ENCODE data around the gene C1QTNF9. TPM values are rescaled to one million over a fixed set of nuclear protein-coding genes. Genes with fewer than 3 reads are reported as not detected.

The C1QTNF9 gene
- total and polyA plus RNA-seq, 2 donors (not counting 3 experiments of a cell fraction or from before 2014, with no cell fraction given), result not detected

DNA sequence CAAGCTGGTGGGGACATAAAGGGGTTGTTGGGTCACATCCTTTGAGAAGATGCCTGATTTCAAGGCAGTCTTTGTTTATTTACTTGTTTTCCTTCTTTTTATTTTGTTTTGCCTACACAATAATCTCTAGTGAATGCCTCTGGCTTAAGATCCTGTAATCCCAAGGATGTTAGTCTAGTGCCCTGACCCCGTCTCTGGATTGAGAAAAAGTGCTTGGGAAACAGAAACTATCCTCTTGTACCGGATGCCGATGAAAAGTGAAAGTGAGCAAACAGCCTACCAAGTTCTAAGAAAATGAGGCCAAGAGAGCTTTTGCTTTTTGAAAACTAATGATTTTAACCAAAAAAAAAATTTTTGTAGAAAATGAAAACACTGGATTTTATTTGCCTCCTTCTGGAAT lies 42.1 kb upstream of the C1QTNF9 start:
- POLR2A ChIA-PET, result no interaction called here
- no peak overlapping the region for H3K4me2 ChIP-seq (ENCODE audit: insufficient read depth, low read length)
- H2AFZ ChIP-seq (ENCODE audit: low read depth, low read length), result no peak overlapping the region
- H3K4me3 ChIP-seq (replicated peaks in 1 of 3; ENCODE audit: insufficient read depth in 1 of 3, low read depth in 1 of 3, low read length in 3 of 3), result no peak overlapping the region
- H3K9me3 ChIP-seq (replicated peaks; ENCODE audit: control insufficient read depth, insufficient read depth, low read length), result no peaks in the 10 kb centered on the region
- intact Hi-C loops (cut with micrococcal nuclease), result no loop called here
- FAIRE-seq, result no peak
- TF ChIP-seq, protein P1, sequence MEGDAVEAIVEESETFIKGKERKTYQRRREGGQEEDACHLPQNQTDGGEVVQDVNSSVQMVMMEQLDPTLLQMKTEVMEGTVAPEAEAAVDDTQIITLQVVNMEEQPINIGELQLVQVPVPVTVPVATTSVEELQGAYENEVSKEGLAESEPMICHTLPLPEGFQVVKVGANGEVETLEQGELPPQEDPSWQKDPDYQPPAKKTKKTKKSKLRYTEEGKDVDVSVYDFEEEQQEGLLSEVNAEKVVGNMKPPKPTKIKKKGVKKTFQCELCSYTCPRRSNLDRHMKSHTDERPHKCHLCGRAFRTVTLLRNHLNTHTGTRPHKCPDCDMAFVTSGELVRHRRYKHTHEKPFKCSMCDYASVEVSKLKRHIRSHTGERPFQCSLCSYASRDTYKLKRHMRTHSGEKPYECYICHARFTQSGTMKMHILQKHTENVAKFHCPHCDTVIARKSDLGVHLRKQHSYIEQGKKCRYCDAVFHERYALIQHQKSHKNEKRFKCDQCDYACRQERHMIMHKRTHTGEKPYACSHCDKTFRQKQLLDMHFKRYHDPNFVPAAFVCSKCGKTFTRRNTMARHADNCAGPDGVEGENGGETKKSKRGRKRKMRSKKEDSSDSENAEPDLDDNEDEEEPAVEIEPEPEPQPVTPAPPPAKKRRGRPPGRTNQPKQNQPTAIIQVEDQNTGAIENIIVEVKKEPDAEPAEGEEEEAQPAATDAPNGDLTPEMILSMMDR (IDR thresholded peaks at IDR 0.05; ENCODE audit: extremely low read depth in 1 of 2, insufficient read depth in 1 of 2, low read depth in 1 of 2, low read length in 2 of 2), result no peak
- no peak for TF ChIP-seq MYC (IDR thresholded peaks at IDR 0.05; ENCODE audit: low read depth, low read length)
- TF ChIP-seq, protein P2, sequence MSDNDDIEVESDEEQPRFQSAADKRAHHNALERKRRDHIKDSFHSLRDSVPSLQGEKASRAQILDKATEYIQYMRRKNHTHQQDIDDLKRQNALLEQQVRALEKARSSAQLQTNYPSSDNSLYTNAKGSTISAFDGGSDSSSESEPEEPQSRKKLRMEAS (IDR thresholded peaks at IDR 0.05; ENCODE audit: insufficient read depth, insufficient read length), result no peak
- TF ChIP-seq GATA2 (IDR thresholded peaks at IDR 0.05; ENCODE audit: insufficient read depth, insufficient read length, low read depth, low read length), result no peak
- no peak for TF ChIP-seq POLR2A (IDR thresholded peaks at IDR 0.05; ENCODE audit: low read depth, low read length)
- TF ChIP-seq EZH2 (IDR thresholded peaks at IDR 0.05; ENCODE audit: borderline replicate concordance, low read depth, low read length, severe bottlenecking), result no peak
- no TSS peak for BruUV-seq (replicated peaks)
- no peak overlapping the region for H3K27ac ChIP-seq (ENCODE audit: insufficient read depth, low read depth, low read length)
- CTCF ChIA-PET, result no interaction called here
- no peaks in the 10 kb centered on the region for H3K79me2 ChIP-seq (ENCODE audit: control insufficient read depth, insufficient read depth, low read length)
- no peaks in the 10 kb centered on the region for H3K27me3 ChIP-seq (ENCODE audit: control insufficient read depth in 2 of 2, insufficient read depth in 2 of 2, low read length in 2 of 2)
- H3K36me3 ChIP-seq (ENCODE audit: control insufficient read depth in 2 of 2, extremely low read depth in 1 of 2, insufficient read depth in 2 of 2, low read length in 2 of 2), result no peaks in the 10 kb centered on the region
- peaks cover 21% of the 10 kb centered on the region for H3K4me1 ChIP-seq (ENCODE audit: control insufficient read depth, extremely low read depth, insufficient read depth, low read length)
- no peak for DNase-seq (ENCODE audit: low read depth, low spot score)
- H4K20me1 ChIP-seq (replicated peaks; ENCODE audit: control insufficient read depth, extremely low read depth, insufficient read depth, low read length), result no peaks in the 10 kb centered on the region
- no peak overlapping the region for H3K9ac ChIP-seq (replicated peaks; ENCODE audit: extremely low read depth, insufficient read depth, low read length)
- H3K9me1 ChIP-seq (replicated peaks; ENCODE audit: control insufficient read depth, extremely low read depth, insufficient read depth, low read length), result no peaks in the 10 kb centered on the region
- dilution Hi-C loops (cut with MboI; ENCODE audit: extremely low pct_ligation_motif_present, low sequenced_read_pairs), result no loop called here

DNA sequence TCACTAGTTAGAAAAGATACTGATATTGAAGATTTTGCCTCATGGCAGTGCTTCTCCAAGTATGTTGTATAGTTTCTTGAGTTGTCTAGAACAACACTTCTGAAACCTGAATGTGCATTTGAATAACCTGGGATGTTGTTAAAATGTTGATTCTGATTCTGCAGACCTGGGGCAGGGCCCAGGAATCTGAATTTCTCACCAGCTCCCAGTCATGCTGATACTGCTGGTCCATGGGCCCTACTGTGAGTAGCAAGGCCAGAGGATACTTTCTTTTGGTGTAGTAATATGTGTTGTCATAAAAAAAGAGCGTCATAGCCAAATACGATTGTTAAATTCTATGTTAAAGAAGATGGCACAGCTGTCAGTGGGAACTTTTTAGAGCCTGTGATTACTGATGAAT lies 41.6 kb upstream of the C1QTNF9 start:
- TF ChIP-seq, protein P1 (IDR thresholded peaks at IDR 0.05; ENCODE audit: extremely low read depth in 1 of 2, insufficient read depth in 1 of 2, low read depth in 1 of 2, low read length in 2 of 2), result no peak
- TF ChIP-seq POLR2AphosphoS5 (IDR thresholded peaks at IDR 0.05; ENCODE audit: insufficient read depth, low read depth, low read length) (no peak), MYC (IDR thresholded peaks at IDR 0.05; ENCODE audit: low read depth, low read length) (no peak), GATA2 (IDR thresholded peaks at IDR 0.05; ENCODE audit: insufficient read depth, insufficient read length, low read depth, low read length) (no peak), FOS (IDR thresholded peaks at IDR 0.05; ENCODE audit: borderline replicate concordance, insufficient read depth, low read length) (no peak), POLR2A (IDR thresholded peaks at IDR 0.05; ENCODE audit: low read depth, low read length) (no peak), JUN (IDR thresholded peaks at IDR 0.05; ENCODE audit: borderline replicate concordance, insufficient read depth, insufficient read length, low read depth) (no peak), EZH2 (IDR thresholded peaks at IDR 0.05; ENCODE audit: borderline replicate concordance, low read depth, low read length, severe bottlenecking) (no peak)
- TF ChIP-seq, protein P2 (IDR thresholded peaks at IDR 0.05; ENCODE audit: insufficient read depth, insufficient read length), result no peak
- no peak overlapping the region for H3K4me3 ChIP-seq (replicated peaks in 1 of 3; ENCODE audit: insufficient read depth in 1 of 3, low read depth in 1 of 3, low read length in 3 of 3)
- H4K20me1 ChIP-seq (replicated peaks; ENCODE audit: control insufficient read depth, extremely low read depth, insufficient read depth, low read length), result no peaks in the 10 kb centered on the region
- H3K9me3 ChIP-seq (replicated peaks; ENCODE audit: control insufficient read depth, insufficient read depth, low read length), result no peaks in the 10 kb centered on the region
- no peak overlapping the region for H3K9ac ChIP-seq (replicated peaks; ENCODE audit: extremely low read depth, insufficient read depth, low read length)
- no peaks in the 10 kb centered on the region for H3K9me1 ChIP-seq (replicated peaks; ENCODE audit: control insufficient read depth, extremely low read depth, insufficient read depth, low read length)
- dilution Hi-C loops (cut with MboI; ENCODE audit: extremely low pct_ligation_motif_present, low sequenced_read_pairs), result no loop called here
- intact Hi-C loops (cut with micrococcal nuclease), result no loop called here
- ChIA-PET POLR2A (no interaction called here), CTCF (no interaction called here)
- H3K36me3 ChIP-seq (ENCODE audit: control insufficient read depth in 2 of 2, extremely low read depth in 1 of 2, insufficient read depth in 2 of 2, low read length in 2 of 2), result no peaks in the 10 kb centered on the region
- DNase-seq (ENCODE audit: low read depth, low spot score), result no peak
- BruUV-seq (replicated peaks), result no TSS peak
- peaks cover 22% of the 10 kb centered on the region for H3K4me1 ChIP-seq (ENCODE audit: control insufficient read depth, extremely low read depth, insufficient read depth, low read length)
- no peak overlapping the region for H3K4me2 ChIP-seq (ENCODE audit: insufficient read depth, low read length)
- H3K27ac ChIP-seq (ENCODE audit: insufficient read depth, low read depth, low read length), result no peak overlapping the region
- H3K79me2 ChIP-seq (ENCODE audit: control insufficient read depth, insufficient read depth, low read length), result no peaks in the 10 kb centered on the region
- no peak overlapping the region for H2AFZ ChIP-seq (ENCODE audit: low read depth, low read length)
- no peak for FAIRE-seq
- H3K27me3 ChIP-seq (ENCODE audit: control insufficient read depth in 2 of 2, insufficient read depth in 2 of 2, low read length in 2 of 2), result no peaks in the 10 kb centered on the region
